OCI-LY3 (cell line): Measurements from ENCODE around the gene MAST1.

ENCODE experiments used
- CTCF ChIP-seq: fragments of 200-600, 300-600 bp; sonication (generic); IDR thresholded peaks from 2 replicates; pipeline ENCODE4 v1.5.1; 2014; ENCODE audit warnings: antibody characterized with exemption, low read length, low read depth
- EZH2phosphoT487 ChIP-seq: fragments of 200-600 bp; shearing (Covaris generic); IDR thresholded peaks from 2 replicates; pipeline ENCODE4 v1.6.1; 2018; ENCODE audit warnings: antibody characterized with exemption, mixed run types, low read depth

- no peak for TF ChIP-seq CTCF
- TF ChIP-seq EZH2phosphoT487, result no peak
Observed at GRCh38 chr19:12872255-12872654, 33.9 kb downstream of the MAST1 start.
